ENCODE data around the gene FAT2.

FAT2 gene

GRCh38 chr5:151622367-151623088 is 31.4 kb upstream of the FAT2 start:
- TF ChIP-seq REST (IDR thresholded peaks at IDR 0.05; ENCODE audit: insufficient replicate concordance, low read depth): no peak
- TF ChIP-seq CTCF (IDR thresholded peaks at IDR 0.05; ENCODE audit: insufficient read depth, low read length): no peak
- no peak for TF ChIP-seq SPI1 (IDR thresholded peaks at IDR 0.05; ENCODE audit: borderline replicate concordance, low read depth)
- TF ChIP-seq POLR2AphosphoS5 (IDR thresholded peaks at IDR 0.05; ENCODE audit: low read depth): no peak
- TF ChIP-seq GABPA (IDR thresholded peaks at IDR 0.05; ENCODE audit: low read depth): no peak
- Histone ChIP-seq H3K27ac (replicated peaks) (no peak overlapping the region), H3K27me3 (ENCODE audit: insufficient read depth, poor library complexity, severe bottlenecking) (no peaks in the 10 kb centered on the region), H3K4me3 (replicated peaks; ENCODE audit: insufficient read depth, low read length) (no peak overlapping the region)
- no peak for DNase-seq (ENCODE audit: low read depth in 1 of 2, low spot score in 1 of 2)

- no peak for DNase-seq (ENCODE audit: low read depth in 1 of 2, low spot score in 1 of 2)
Measured at GRCh38 chr5:151620461-151620840, 29.3 kb upstream of the FAT2 start.

More at GRCh38 chr5:151620461-151620840, 29.3 kb upstream of the FAT2 start:
- H3K27me3 ChIP-seq (ENCODE audit: insufficient read depth, poor library complexity, severe bottlenecking): no peaks in the 10 kb centered on the region
- no peak overlapping the region for H3K27ac ChIP-seq (replicated peaks)
- H3K4me3 ChIP-seq (replicated peaks; ENCODE audit: insufficient read depth, low read length): no peak overlapping the region
- no peak for TF ChIP-seq SPI1 (IDR thresholded peaks at IDR 0.05; ENCODE audit: borderline replicate concordance, low read depth)
- no peak for TF ChIP-seq GABPA (IDR thresholded peaks at IDR 0.05; ENCODE audit: low read depth)
- no peak for TF ChIP-seq REST (IDR thresholded peaks at IDR 0.05; ENCODE audit: insufficient replicate concordance, low read depth)
- no peak for TF ChIP-seq POLR2AphosphoS5 (IDR thresholded peaks at IDR 0.05; ENCODE audit: low read depth)
- no peak for TF ChIP-seq CTCF (IDR thresholded peaks at IDR 0.05; ENCODE audit: insufficient read depth, low read length)
